Stomach (tissue), 4 donors: ENCODE results near the gene SPRR2D.

Source experiments
- CTCF ChIP-seq, 7 experiments: fragments of 450-650 bp in 4 of 7; fragments of 200-600 bp in 3 of 7; sonication (generic) in 3 of 7; IDR thresholded peaks; one replicate each; pipeline ENCODE4 v1.5.1; 2016 to 2019; ENCODE audit warnings: antibody characterized with exemption in 7 of 7, control low read depth in 2 of 7, mild to moderate bottlenecking in 1 of 7
- EP300 ChIP-seq: sonication (generic); formaldehyde crosslinking; IDR thresholded peaks from one replicate; pipeline ENCODE4 v1.6.1; 2017; ENCODE audit warnings: antibody characterized with exemption
- POLR2A ChIP-seq, 4 donors: fragments of 450-650 bp; IDR thresholded peaks; one replicate each; pipeline ENCODE4 v1.6.1; 2016; ENCODE audit warnings: antibody characterized with exemption in 4 of 4, control low read depth in 2 of 4, mild to moderate bottlenecking in 1 of 4, moderate library complexity in 1 of 4
- POLR2AphosphoS5 ChIP-seq, 3 donors: sonication (generic); formaldehyde crosslinking; IDR thresholded peaks; one replicate each; pipeline ENCODE4 v1.6.1; 2016; ENCODE audit warnings: antibody characterized with exemption in 3 of 3

- TF ChIP-seq CTCF (IDR thresholded peaks at IDR 0.05) = no peak
- TF ChIP-seq POLR2AphosphoS5 (IDR thresholded peaks at IDR 0.05) = no peak
- TF ChIP-seq POLR2A (IDR thresholded peaks at IDR 0.05) = no peak
- TF ChIP-seq EP300 = no peak
Measured at GRCh38 chr1:153032677-153033308, 8.1 kb downstream of the SPRR2D start.
